Stimulated activated CD4-positive, alpha-beta T cell treated with anti-CD3 and anti-CD28 coated beads, TNF-alpha, amount 100 ng/mL, for 1 hour (primary cell): ENCODE results near the gene DIP2B.

ENCODE experiments used
- DNase-seq, 3 donors: peaks; one replicate each; pipeline ENCODE4 v3.0.0-alpha.2; 2020; ENCODE audit warnings: low read depth in 3 of 3, low spot score in 1 of 3

Gene DIP2B

DNA sequence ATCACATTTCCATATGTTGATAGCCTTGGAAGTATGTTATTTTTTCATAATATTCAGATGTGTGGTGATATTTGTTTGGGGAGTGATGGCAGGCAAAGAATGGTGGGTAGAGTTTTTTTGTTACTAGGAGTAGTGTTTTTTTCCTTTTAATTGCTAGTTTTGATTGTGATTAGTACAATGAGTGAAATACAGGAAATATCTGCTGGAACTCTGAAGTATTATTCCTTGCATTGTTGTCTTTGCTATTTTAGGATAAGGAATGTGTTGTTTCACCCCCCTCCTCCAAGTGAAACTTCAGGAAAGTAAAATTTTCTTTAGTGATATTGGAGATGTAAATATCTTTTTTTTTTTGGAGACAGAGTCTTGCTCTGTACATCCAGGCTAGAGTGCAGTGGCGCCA is 105.4 kb downstream of the DIP2B start:
- no peak for DNase-seq

DNA sequence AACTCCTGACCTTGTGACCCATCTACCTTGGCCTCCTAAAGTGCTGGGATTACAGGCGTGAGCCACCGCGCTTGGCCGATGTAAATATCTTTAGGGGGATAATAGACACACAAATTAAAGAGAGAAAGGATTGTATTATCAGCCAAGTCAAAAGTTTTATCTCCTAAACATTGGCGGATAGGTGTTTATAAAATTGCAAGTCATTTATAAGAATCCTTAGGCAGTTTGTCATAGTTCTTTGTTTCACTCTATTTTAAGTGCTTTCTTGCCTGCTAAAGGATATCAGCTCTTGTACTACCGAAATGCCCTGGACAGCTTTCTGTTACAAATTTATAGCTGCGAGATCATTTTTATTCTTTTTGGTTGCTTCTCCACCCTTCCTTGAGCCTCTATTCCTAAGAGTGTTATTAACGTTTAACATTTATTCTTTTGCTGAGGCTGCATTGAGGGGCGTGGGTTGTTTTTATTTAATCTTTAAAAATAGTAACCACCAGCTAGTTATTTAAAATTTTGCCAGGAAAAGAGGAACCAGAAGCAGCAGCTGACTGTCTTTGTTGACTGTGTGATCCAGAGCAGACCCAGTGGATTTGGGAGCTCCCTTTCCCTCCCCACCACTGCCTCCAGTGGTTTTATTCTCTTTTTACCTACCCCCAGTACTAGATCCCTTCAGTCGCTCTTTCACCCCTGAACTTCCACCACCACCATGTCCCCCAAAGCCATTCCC is 106.4 kb downstream of the DIP2B start:
- DNase-seq: no peak

DNA sequence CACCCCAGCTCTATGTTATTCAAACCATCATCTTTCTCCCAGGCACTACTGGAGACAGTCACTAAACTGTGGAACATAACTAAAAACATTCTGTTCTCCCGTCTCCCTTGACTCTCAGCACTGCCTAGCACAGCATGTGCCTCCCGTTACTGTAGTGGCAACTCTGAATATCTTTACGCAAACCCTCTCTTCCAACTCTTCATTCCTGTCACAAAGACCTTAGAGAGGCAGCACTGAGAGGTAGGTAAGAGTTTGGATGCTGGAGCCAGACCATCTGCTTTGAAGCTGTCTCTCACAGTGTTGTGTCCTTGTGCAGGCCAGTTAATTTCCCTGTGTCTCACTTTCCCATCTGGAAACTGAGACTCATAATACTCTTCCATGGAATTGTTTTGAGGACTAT is 108.1 kb downstream of the DIP2B start:
- DNase-seq: no peak

DNA sequence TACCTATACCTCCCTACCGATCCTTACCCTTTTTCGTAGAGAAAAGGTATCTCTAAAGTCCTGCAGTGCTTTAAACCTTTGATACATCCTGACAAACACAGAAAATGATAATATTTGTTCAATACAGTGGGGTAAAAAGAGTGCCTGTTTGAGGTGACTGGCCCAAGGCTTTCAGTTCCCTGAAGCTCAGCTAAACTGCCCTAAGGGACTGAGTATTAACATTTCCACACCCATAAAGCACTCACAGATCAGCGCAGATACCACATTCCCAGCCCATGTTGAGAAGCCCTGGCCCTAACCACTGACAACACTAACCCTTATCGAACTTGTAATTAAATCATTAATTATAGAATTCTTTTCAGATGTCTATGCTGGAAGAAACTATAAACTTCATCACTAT is 108.7 kb downstream of the DIP2B start:
- DNase-seq: no peak

DNA sequence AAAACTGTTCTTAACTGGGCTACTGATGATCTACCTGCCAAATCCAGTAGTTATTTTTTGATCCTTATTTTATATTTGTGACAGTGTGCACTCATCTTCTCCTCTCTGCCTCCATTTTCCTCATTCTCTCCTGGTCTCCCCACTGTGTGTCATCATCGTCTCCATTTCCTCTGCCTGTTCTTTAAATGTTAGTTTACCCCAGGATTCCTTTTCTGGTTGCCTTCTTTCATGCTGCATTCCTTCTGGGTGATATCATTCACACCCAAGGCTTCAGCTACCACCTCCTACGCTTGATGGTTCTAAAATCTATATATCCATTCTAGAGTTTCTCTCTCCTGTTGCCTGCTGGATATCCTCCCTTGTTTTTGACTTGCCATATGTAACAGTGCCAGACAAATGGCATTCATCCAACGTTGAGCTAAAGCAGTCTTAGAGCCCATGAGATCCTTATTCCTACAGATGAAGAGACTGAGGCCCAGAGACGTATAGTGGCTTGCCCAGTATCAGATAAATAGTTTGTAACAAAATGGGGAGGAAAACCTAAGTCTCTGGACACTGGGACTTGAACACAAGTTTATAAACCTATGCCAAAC is 109.5 kb downstream of the DIP2B start:
- no peak for DNase-seq

DNA sequence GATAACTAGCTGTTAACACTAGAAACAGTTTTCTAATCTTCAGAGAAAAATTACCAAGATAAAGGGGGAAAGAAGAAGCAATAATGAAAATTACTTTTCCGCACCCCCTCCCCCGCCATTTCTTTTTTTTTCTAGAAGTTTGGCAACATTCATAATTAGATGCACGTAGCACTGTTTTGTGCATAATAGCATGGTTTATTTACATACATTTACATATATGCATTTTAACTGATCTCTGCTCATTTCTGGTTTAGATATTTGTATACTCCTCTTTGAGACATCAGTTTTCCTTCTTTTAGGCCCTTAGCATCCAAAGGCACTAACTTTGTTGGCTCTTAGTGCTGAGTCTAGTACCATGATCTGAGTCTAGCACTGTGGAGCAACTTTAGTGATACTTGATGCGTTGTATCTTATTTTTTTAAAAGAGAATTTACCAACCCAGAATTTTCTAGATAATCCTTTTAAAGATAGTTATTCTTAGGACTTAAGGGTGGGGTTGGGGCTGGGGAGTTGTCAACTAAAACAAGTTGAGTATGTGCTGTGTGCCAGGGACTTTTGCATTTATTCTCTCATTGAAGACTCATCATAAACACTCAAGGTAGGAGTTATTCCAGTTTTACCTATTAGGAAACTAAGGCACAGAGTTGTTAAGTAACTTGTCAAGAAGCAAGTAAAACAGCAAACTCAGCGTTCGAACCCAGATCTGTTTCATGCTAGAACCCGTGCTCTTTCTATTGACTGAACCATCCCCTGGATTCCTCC is 110.5 kb downstream of the DIP2B start:
- no peak for DNase-seq

DNA sequence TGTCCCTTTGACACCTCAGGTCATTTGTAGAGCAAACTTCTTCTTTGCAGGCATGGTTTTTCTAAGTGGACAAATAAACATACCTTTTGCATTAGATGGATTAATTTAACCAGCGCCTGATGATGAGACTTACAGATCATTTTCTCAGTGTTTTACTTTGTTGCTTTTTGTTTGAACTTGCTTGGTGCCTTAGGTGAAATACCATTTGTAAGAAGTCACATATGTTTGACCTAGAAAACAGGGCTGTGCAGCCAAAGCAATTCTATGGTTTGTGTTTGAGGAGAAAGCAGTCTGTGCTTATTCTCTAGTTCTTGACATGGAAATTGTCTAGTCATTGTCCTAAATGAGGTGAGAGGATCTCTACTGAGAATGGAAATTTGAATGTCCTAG is 111.1 kb downstream of the DIP2B start:
- DNase-seq: no peak

DNA sequence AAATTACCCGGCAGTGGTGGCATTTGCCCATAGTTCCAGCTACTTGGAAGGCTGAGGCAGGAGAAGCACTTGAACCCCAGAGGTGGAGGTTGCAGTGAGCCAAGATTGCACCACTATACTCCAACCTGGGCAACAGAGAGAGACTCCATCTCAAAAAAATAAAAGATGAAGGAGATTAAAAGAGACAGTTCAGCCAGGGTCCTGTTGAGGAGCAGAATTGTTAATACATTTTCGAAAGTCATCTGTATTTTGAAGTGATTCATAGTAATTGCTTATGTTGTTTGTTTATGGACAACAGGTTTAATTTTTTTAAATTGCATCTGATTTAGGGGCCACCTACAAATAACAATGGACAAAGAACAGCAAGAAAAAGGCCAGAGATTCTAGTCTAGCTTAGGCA is 112.9 kb downstream of the DIP2B start:
- no peak for DNase-seq

DNA sequence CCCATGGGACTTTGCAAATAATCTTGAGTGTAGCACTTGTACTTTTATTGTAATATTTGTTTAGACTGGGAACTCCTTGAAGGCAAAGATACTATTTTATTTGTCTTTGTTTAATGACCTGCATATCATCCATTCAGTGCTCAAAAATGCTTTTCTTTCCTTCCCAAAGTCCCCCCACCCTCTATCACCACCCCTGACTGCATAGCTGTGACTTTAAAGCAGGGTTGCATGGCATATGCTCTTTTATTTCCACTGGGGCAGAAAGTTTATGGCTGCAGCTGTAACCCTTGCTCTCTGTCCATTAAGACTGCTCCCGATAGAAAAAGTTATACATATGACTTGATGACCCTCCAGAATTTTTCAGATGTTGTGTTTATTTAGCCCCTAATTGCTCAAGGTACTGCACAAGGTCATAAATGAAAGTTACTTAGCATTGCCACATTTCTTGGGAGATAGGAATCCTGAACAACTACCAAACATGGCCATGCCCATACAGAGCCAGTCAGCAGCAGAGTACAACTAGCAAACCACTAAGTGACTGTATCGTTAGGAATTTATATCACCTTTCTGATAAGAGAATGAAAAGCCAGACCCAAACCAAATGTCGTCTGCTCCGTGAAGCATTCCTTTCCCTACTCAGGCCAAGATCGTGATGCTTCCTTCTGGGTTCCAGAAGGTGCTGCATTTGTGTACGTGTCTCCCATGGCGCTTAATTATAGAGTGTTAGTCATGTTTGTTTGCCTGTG is 114.3 kb downstream of the DIP2B start:
- DNase-seq: no peak

DNA sequence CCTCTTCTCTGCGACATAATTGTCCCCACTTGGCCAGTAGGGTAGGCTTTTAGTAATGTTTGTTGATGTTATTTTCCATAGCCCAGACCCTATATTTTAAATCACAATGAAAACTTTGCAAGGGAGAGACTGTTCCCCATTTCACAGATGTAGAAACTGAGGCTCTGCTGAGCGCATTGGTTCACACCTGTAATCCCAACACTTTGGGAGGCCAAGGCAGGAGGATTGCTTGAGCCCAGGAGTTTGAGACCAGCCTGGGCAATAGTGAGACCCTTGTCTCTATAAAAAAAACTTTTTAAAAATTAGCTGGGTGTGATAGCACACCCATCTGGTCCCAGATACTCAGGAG is 114.8 kb downstream of the DIP2B start:
- DNase-seq: no peak

DNA sequence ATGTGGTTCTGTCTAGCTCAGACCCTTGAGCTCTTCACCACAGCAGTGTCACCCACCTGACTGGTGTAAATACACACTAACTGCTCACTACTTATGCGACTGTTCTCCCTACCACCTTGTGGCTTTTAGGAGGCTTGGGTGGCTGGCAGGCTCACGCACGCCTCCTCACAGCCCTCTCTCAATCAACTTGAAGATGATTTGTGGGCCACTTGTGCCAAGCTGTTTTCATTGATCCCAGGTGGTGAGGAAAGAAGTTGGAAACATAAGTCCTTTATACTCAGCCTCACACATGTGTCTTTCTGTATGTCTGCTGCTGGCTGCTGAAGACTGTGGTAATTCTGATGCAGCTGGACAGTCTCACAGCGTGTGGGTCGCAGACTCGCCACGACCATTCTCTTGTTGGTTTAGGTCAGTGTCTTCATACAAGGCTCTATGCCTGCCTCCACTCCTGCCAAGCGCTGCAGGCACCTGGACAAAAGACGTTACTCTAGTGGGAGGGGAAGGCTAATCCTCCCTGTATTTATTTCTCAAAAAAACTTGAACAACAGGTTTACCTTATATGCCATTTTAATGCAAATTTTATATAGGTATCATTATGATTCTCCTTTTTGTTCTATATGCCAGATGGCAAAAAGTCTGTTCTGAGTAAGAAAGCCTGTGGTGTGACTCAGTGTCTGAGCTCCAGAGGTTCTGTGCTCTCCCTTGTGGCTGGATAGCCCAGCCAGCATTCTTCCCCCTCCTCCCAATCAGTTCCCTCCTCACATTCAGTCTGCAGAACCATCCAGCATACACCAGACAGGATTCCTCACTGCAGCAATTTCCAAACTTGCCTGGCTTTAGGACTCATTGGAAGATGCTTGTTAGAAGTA is 115.6 kb downstream of the DIP2B start:
- no peak for DNase-seq

DNA sequence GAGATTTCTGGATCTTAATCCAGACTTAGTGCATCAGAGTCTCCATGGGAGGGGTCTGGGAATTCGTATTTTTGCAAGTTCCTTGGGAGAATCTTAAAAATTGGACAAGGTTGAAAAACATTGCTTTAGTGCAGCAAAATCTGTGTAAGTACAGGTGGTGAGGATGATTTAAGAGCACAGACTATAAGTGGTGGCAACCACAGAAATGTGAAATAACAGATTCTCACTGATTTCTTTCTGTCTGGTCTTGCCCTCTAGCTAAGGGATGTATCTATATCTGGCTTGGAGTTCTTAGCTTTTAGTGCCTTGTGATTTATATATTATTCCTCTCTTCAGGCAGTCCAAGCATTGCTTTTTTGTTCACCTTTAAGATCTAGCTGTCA is 116.2 kb downstream of the DIP2B start:
- no peak for DNase-seq

DNA sequence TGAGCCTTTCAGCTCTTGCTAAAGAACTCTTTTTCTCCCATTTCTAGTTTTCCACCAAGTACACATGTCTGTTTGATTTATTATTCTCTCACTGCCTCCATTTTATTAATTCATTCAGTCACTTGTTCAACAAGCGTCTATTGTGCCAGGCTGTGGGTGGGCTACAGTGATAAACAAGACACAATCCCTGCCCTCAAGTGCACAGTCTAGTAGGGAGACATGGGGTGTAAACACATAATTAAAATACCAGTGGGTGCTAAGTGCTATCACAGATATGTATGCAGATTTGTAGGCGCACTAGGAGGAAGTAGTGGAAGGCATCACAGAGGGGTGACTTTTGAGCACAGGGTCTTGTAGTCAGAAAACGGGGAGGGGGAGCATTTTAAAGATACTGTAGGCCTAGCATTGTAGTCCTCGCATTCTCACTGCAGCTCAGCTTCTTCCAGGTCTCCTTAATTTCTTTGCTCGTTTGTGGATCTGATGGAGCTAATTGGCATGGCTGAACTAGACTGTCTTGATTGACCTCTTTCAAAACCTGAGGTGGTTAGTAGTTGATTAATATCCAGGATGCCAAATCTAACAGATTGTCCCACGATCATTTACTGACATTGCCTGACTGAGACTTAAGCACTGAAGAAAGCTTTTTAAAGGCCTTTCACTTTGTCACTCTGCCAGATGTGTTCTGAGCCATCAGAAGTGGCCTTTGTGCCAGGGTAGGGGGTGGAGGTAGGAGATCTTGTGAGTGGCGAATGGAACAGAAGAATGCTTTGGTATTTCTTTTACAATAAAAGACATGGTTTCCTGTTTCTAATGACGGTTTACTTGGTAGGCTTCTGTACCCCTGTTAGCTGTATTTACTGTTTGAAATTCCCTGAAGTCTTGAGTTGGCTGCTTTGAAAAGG is 116.9 kb downstream of the DIP2B start:
- DNase-seq: no peak

DNA sequence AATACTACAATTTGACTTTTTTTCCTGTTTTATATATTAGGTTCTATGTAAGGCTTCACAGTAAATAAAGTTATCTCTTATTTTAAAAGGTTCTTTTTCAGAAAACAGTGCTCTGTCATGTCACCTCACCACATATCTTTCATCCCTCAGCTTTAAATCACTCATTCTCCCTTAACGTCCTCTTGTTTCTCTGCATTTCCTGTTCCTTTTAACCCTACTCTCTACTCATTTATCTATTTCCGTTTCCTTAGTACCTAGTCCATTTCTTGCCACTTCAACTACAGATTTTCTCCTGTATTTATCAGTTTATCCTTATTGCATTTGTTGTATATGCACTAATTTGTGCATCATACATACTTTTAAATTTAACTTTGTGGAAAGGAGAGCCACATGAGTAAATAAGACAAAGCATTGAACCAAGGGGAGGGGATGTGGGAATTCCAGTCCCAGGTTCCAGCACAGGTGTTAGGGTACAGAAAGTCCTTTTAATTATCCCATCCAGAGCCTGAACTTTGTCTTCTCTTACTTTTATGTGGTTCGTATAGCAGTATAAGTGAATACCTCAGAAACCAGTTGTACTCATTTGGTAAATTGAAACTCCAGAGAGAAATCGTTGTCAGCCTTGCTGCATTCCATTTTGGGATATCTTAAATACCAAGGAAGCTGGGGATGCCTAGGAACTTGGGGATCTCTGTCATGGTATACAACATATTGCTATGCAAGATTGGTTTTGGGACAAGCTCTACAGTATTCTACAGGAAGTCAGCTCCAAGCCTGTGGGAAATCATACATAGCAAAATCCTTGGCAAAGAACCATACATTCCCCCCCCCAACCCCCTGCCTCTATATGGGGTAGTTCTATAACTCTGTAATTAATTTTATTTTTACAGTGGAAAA is 120.5 kb downstream of the DIP2B start:
- DNase-seq: no peak

DNA sequence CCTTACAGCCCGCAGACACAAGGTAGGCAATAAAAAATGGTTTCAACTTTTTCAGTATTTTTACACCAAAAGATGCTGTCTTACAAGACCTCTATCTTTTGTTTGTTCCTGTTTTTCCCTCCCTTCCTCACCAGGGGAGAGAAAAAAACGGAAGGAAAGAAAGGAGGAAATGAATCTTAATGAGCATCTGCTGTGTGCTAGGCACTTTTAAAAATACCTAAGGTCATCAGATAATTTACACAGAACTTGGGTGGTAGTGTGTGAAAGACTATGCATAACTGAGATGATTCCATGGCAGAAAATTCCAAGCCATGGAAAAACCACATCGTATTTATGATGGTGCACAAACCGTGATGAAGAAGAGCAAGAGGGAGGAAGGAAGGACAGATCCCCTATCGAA is 121.2 kb downstream of the DIP2B start:
- DNase-seq: no peak

DNA sequence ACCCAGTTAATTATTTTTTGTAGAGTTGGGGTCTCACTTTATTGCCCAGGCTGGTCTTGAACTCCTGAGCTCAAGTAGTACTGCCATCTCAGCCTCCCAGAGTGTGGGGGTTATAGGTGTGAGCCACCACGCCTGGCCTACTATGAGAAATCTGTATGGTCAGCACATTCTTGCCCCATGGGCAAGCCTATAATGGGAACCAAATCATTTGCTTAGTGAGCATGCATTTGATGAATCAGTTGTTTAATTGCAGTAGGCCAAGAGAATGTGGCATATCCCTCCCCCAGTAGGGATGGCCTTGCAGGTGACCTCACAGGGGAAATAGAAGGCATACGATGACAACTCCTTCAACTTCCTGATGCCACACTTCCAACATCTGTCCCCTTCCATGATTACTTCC is 122.7 kb downstream of the DIP2B start:
- no peak for DNase-seq

DNA sequence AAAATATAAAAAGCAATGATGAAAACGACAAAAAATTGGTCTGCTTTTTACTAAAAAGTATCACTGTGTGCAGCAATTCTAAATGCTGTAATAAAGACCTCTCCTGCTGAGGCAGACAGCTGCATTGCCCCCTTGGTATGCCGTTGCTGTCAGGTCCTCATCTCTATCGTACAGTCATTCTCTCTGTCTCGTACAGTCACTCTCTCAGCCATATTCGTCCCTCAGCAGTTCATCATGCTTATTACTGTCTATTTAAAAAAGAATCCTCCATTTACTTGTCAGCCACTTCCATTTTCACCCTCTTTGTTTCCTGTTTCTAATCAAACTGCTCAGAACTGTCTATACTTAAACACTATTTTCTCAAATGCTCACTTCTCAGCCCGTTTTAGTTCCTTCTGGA is 123.6 kb downstream of the DIP2B start:
- no peak for DNase-seq

DNA sequence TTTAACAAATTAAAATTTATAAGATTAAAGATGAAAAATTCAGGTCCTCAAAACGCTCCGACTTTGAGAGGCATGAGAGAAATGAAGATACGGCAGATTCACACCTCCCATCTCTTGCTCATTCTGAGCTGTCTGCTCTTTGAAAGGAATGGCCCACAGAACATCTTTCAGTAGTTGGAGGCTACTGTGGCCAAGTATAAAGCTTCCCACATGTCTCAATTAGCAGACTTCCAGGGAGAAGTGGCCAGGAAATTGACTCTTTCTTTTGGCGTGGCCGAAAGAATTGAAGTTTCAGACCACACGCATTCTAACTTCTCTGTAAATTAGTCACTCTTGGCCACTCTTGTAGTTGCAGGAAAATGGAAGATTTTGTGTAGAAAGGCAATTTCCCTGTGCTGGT is 129.2 kb downstream of the DIP2B start:
- DNase-seq: no peak

DNA sequence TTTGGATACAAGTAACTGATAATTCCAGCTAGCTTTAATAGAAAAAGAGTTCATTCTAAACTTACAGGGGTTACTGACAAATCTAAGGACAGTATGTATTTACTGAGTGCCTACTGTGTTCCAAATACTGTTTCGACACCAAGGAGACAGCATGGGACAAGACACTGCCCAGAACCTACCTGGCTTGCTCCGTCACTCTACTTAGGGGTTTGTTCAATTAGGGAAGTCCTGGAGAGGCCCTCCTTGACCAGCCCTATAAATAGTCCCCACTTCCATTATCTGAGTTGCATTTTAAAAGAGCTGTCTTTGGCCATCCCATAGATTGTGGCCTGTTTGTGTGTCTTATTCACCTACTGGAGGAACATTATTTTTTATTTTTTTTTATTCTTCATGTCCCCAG is 129.6 kb downstream of the DIP2B start:
- no peak for DNase-seq
